ENCODE measurements around the gene BAIAP2.

- TF ChIP-seq, protein P1, sequence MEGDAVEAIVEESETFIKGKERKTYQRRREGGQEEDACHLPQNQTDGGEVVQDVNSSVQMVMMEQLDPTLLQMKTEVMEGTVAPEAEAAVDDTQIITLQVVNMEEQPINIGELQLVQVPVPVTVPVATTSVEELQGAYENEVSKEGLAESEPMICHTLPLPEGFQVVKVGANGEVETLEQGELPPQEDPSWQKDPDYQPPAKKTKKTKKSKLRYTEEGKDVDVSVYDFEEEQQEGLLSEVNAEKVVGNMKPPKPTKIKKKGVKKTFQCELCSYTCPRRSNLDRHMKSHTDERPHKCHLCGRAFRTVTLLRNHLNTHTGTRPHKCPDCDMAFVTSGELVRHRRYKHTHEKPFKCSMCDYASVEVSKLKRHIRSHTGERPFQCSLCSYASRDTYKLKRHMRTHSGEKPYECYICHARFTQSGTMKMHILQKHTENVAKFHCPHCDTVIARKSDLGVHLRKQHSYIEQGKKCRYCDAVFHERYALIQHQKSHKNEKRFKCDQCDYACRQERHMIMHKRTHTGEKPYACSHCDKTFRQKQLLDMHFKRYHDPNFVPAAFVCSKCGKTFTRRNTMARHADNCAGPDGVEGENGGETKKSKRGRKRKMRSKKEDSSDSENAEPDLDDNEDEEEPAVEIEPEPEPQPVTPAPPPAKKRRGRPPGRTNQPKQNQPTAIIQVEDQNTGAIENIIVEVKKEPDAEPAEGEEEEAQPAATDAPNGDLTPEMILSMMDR (IDR thresholded peaks at IDR 0.05): no peak
- TF ChIP-seq POLR2AphosphoS5 (IDR thresholded peaks at IDR 0.05): no peak
Measured at GRCh38 chr17:81034168-81034777, 678 bp upstream of the BAIAP2 start.

All from breast epithelium (tissue), 3 donors.